IPS DF 4.7 (cell line): ENCODE measurements around the gene OXNAD1.

Experiments
- DNase-seq: peaks from one replicate; pipeline ENCODE4 v3.0.0-alpha.2; 2013; ENCODE audit warnings: low spot score; ENCODE audit errors: extremely low read depth

OXNAD1 gene

GRCh38 chr3:16247282-16248061, 17.5 kb upstream of the OXNAD1 start:
- peak; percentile 53 for DNase-seq

GRCh38 chr3:16248556-16248955, 16.5 kb upstream of the OXNAD1 start:
- DNase-seq = no peak

- peak; percentile 36 for DNase-seq
Observed at GRCh38 chr3:16249336-16249735, 15.7 kb upstream of the OXNAD1 start.

GRCh38 chr3:16249886-16250285, 15.1 kb upstream of the OXNAD1 start:
- DNase-seq = no peak

GRCh38 chr3:16251316-16252085, 13.5 kb upstream of the OXNAD1 start:
- DNase-seq = no peak

GRCh38 chr3:16252243-16252978, 12.6 kb upstream of the OXNAD1 start:
- no peak for DNase-seq

GRCh38 chr3:16252988-16253387, 12.0 kb upstream of the OXNAD1 start:
- no peak for DNase-seq

GRCh38 chr3:16253601-16254000, 11.4 kb upstream of the OXNAD1 start:
- DNase-seq = no peak

- no peak for DNase-seq
Observed at GRCh38 chr3:16254916-16255315, 10.1 kb upstream of the OXNAD1 start.

- no peak for DNase-seq
Observed at GRCh38 chr3:16255326-16255725, 9.7 kb upstream of the OXNAD1 start.

- no peak for DNase-seq
Observed at GRCh38 chr3:16255726-16256125, 9.3 kb upstream of the OXNAD1 start.

GRCh38 chr3:16257309-16257708, 7.7 kb upstream of the OXNAD1 start:
- no peak for DNase-seq

GRCh38 chr3:16258177-16258576, 6.8 kb upstream of the OXNAD1 start:
- DNase-seq = no peak

- DNase-seq = no peak
Observed at GRCh38 chr3:16258866-16259265, 6.1 kb upstream of the OXNAD1 start.

- no peak for DNase-seq
Observed at GRCh38 chr3:16260046-16260445, 5.0 kb upstream of the OXNAD1 start.

GRCh38 chr3:16262174-16262573, 2.8 kb upstream of the OXNAD1 start:
- no peak for DNase-seq

GRCh38 chr3:16264174-16264707, 771 bp upstream of the OXNAD1 start:
- DNase-seq = no peak

- no peak for DNase-seq
Observed at GRCh38 chr3:16265455-16265786, 409 bp downstream of the OXNAD1 start.

GRCh38 chr3:16266714-16267113, 1.7 kb downstream of the OXNAD1 start:
- no peak for DNase-seq

GRCh38 chr3:16270855-16271254, 5.8 kb downstream of the OXNAD1 start:
- no peak for DNase-seq

GRCh38 chr3:16272588-16272987, 7.6 kb downstream of the OXNAD1 start:
- no peak for DNase-seq

GRCh38 chr3:16273867-16274266, 8.9 kb downstream of the OXNAD1 start:
- no peak for DNase-seq
